CD4-positive, alpha-beta T cell treated with Interleukin-2 at 100 ng/mL for 4 hours (primary cell): ENCODE measurements around the gene CYCS.

Experiments used
- DNase-seq: peaks from one replicate; pipeline ENCODE4 v3.0.0-alpha.2; 2020; ENCODE audit warnings: low spot score

Gene CYCS

GRCh38 chr7:25125137-25125946 is at the start of gene CYCS:
Gene CYCS, minus strand, starts transcription at chr7:25125260. Its CDS starts 1,141 bp downstream, at chr7:25124119.
- peak; percentile 100 for DNase-seq

DNA sequence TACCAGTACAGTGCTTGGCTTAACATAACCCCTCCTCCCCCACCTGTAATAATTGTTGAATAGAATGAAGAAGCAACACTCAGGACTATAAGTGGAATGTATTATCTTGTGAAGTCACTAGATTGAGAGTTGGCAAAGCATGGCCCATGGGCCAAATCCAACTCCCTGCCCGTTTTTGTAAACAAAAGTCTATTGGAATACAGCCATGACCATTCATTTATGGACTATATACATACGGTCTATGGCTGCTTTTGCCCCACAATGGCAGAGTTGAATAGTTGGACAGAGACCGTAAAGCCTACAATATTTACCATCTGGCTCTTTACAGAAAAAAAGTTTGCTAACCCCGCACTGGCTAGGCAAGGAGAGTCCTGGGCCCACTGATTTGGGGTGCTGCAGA is 48.1 kb upstream of the CYCS start:
- no peak for DNase-seq

GRCh38 chr7:25171516-25171915 is 46.5 kb upstream of the CYCS start:
- DNase-seq = no peak

DNA sequence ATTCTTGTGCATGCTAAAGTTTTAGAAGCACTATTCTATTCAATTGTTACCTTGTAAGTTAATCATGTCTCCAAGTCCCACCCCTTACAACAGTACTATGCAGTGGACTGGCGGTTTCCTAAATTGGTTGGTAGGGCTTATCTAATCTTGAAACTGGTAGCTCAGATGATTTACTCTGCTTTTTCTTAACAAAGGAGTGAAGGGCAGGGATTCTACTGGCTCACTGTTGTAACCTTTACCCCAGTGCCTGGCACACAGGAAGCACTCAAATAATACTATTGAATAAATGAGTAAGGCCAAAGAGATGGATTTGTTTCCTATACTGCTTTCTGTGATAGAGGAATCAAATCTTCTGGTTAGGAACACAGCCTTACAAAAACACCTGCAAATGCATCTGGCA is 46.0 kb upstream of the CYCS start:
- DNase-seq = no peak

DNA sequence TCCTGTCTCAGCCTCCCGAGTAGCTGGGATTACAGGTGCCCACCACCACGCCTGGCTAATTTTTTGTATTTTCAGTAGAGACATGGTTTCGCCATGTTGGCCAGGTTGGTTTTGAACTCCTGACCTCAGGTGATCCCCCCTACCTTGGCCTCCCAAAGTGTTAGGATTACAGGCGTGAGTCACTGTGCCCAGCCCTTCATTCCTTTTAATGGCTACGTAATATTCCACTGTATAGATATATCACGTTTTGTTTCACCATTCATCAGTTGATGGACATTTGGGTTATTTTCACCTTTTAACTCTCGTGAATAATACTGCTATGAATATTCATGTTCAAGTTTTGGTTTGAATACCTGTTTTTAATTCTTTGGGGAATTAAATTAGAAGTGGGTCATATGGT is 44.6 kb upstream of the CYCS start:
- DNase-seq = no peak

- DNase-seq = no peak
These were observed 43.1 kb upstream of the CYCS start for GRCh38 chr7:25168145-25168544.

DNA sequence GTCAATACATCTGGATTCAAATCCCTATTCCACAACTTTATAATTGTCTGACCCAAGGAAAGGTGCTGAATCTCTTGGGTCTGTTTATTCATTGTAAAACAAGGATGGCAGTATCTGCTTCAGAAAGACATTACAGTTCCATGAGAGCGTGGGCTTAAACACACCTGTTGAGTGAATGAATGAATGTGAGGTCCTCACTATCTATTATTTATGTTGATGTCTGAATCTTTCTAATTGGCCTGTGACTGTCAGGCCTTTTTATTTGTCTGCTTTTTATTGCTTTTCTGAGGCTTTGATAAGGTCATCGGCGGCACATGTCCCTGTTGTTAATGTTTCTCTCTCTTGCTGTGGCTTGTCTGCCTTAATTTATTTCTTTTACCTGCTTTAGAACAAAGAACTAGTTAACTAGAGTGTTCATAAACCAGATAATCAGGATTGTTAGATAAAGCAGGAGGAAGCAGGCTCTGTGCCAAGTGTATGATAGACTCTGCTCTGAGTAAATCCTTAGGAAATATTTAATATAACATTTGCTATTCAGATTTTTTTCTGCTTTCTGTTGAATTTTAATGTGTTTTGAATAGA is 42.3 kb upstream of the CYCS start:
- no peak for DNase-seq

- DNase-seq = peak; percentile 77
These were observed 35.0 kb upstream of the CYCS start for GRCh38 chr7:25159983-25160596.

- DNase-seq = no peak
These were observed 33.9 kb upstream of the CYCS start for GRCh38 chr7:25158966-25159365.

DNA sequence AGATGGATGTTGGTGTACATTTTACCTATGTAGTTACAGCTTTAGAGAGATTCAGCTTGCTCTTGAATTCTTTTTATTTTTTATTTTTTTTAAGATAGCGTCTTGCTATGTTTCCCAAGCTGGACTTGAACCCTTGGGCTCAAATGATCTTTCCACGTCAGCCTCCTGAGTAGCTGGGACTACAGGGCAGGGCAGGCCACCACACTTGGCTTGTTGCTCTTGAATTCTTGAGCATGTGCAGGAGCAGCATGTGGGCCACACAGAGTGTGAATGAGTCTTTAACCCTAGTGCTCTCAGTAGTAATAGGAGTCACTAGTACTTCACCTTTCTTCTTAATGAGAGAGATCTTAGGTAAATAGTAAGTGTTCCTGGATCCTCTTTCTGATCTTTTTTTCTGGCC is 26.7 kb upstream of the CYCS start:
- DNase-seq = no peak

DNA sequence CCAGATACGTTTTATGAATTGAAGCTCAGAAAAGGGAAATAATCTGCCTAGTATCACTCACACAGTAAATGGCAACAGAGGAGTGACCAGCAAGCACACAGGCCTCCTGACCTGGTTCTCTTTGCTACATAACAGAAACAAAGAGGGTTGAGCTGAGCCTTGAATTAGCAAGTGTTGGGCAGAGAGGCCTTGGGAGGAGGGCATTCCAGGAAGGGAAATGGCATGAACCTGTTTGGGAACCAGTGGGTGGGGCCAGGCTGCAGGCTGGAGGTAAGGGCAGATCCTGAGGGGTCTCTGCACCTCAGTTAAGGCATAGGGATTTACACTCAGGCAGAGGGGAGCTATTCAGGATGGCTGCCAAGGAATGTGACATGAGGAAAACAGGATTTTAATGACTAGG is 24.8 kb upstream of the CYCS start:
- no peak for DNase-seq

DNA sequence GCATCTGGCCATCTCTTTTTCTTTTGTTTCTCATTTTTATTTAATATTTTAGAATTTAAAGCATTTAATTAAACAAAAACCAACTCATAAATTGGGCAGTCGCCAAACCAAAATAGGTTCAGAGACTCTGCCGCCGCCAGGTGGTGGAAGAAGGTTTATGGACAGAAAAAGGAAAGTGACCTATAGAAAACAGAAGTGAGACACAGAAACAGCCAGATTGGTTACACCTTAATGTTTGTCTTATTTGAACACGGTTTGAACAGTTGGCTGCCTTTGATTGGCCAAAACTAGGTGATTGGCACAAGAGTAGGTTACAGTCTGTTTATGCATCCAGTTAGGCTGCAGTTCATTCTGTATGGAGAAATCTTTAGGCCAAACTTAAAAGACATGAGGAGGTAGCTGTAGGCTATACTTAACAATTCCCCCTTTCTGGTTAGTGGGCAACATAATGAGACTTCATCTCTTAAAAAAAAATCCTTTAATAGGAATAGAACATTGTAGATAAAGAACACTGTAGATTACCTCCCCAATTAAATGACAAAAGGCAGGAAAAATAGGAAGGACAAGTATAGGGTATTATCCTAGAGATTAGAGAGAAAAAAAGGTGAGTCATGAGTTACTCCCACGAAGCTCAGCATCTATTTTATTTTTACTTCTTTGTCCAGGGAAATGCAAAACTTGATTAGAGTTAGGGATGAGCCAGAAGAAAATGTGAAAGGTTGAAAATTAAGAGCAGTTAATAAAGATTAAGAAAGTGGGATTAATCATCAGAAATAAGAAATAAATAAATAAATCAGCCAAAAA is 23.9 kb upstream of the CYCS start:
- DNase-seq = no peak

DNA sequence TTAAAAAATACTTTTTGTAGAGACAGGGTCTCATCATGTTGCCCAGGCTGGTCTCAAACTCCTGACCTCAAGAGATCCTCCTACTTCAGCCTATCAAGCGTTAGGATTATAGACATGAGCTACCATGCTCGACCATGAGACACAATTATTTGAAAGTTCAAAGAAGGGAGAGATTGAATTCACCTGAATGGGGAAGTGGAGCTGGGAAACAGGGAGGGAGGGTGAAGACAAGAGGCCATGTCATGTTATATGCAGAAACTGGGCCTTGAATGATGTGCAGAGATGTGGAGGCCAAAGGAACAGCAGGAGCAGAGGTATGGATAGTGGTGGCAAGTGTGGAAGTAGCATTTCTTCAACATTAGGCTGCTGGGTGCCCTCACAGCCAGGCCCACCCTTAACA is 18.7 kb upstream of the CYCS start:
- DNase-seq = no peak

DNA sequence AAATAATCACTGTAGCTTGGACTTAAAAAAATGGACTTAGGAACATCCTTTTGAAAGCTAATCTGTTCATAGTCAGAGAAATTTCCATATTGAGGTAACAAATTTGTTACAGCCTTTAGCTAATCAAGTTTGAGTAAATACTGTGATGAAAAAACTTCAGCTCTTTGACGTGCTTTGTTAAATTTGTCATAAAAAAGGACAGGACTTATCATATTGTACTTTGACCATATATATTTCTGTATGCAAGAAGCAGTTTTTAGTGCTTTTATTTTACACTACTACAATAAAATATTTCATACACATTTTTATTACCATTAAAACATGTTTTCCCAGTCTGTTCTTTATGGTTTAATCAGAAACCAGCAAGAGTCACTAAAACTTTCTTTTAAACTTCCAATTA is 14.5 kb upstream of the CYCS start:
- DNase-seq = no peak

DNA sequence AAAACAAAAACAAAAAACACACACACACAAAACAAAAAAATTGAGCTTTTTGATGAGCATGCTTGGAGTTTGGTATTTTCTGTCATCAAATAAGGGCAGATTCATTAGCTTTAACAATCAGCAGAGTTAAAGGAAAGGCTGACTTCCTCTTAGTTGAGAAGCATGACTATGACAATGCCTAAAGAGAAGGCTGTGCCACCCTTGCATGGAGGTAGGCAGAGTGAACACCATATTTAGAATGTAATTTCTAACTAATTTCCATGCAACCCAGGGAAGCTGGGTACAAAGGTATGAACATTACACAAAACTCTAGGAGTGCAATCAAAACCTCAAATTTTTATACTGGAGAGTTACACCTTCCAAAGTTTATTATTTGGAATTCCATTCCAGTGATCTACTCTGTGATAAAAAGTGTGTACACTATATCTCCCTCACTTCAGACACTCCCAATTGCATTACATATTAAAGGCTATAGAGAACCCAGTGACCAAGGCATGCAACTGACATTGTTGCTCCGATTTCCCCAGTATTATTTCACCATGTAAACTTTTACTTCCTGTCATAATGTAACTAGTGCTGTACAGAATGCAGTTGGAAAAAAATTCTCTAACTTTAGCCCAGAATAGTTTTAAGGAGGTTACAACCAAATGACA is 9.4 kb upstream of the CYCS start:
- no peak for DNase-seq

- DNase-seq = no peak
These were observed 7.4 kb upstream of the CYCS start for GRCh38 chr7:25132430-25132829.

- DNase-seq = no peak
These were observed 1.7 kb upstream of the CYCS start for GRCh38 chr7:25126751-25127150.

DNA sequence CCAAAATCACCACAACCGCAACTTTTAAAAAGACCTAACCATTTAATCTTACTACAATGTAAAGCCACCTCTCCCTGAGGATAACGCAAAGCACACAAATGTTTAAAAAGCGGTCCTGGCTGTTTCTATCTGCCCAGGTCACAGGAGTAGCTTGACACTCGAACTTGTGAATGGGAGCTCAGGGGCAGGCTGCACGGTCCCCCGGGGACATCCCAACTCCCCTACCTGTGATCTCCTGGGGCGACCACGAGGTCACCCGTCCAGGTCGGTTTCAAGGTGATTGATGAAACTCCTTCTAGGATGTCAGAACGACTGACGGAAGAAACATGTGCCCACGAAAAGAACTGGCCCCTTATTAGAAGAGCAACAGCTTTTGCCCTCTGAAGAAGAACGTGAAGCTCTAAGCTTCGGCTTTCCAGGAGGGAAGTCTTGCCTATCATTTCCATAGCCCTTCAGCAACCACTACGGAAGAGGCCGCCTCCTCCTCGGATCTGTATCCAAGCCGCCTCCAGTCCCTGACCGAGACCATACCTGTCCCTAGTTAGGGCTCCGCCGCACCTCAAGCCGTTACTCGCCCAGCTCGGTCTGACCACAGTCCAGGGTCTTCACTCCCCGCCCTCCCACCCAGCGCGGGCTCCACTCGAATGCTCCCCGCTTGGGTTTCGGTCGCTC is 459 bp downstream of the CYCS start:
- DNase-seq = no peak

- no peak for DNase-seq
These were observed 2.7 kb downstream of the CYCS start for GRCh38 chr7:25122373-25122772.

GRCh38 chr7:25121599-25121998 is 3.5 kb downstream of the CYCS start:
- DNase-seq = no peak

GRCh38 chr7:25119102-25119501 is 6.0 kb downstream of the CYCS start:
- DNase-seq = no peak
